DOHH2 (cell line): ENCODE data around the gene TIAM2.

Experiments
- CTCF ChIP-seq: fragments of 200-600 bp; sonication (generic); IDR thresholded peaks from one replicate; pipeline ENCODE4 v1.5.1; 2014; ENCODE audit warnings: antibody characterized with exemption, mild to moderate bottlenecking, low read depth, low read length; ENCODE audit not compliant: poor library complexity, severe bottlenecking
- EZH2phosphoT487 ChIP-seq: fragments of 200-600 bp; sonication (generic); IDR thresholded peaks from 2 replicates; pipeline ENCODE4 v1.6.1; 2017; ENCODE audit warnings: borderline replicate concordance, mild to moderate bottlenecking, antibody characterized with exemption, low read length, moderate library complexity, mixed read lengths

- TF ChIP-seq CTCF, result no peak
- TF ChIP-seq EZH2phosphoT487, result no peak
Measured at GRCh38 chr6:155252581-155252980, 257.5 kb downstream of the TIAM2 start.
